ENCODE results near the gene SLC25A21.
A peak's percentile ranks its signal among the peaks of the same experiment; 100 is the strongest.

SLC25A21 gene

DNA sequence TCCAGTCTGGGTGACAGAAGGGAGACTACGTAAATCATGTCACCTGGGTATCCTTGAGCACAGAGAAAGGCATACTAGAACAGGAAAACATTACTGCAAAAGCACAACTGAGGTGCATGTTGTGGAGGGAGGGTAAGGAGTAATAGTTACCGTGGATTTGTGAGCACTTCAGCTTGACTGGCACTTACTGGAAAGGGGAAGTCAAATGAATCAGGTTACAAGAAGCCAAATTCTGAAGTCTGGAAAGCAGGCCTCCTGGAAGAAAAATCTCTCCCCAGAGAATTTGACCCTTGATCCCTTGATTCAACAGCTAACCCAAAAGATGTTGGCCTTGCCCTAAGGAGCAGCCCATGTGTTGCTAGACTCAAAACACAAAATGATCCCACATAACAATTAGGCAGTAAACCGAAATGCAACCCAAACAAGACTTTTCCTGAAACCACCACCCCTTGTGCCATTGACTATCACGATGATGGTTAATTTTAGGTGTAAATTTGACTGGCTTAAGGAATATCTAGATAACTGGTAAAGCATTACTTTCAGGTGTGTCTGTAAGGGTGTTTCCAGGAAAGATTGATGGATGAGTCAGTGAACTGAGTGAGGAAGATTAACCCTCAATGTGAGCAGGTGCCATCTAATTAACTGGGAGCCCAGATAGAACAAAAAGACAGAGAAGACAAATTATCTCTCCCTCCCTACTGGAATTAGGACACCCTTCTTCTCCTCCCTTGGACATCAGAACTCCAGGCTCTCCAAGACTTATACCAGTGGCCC, 108.8 kb downstream of the SLC25A21 start:
- no peak for DNase-seq (ENCODE audit: low read depth, low spot score)
- in situ Hi-C loops (cut with HindIII; ENCODE audit: low sequenced_read_pairs): no loop called here
- TF ChIP-seq CTCF (IDR thresholded peaks at IDR 0.05; ENCODE audit: low read depth, low read length): no peak
- no peak overlapping the region for H3K4me3 ChIP-seq (ENCODE audit: low read depth, low read length)

GRCh38 chr14:37062191-37062803, 110.1 kb downstream of the SLC25A21 start:
- in situ Hi-C loops (cut with HindIII; ENCODE audit: low sequenced_read_pairs): no loop called here
- no peak overlapping the region for H3K4me3 ChIP-seq (ENCODE audit: low read depth, low read length)
- TF ChIP-seq CTCF (IDR thresholded peaks at IDR 0.05; ENCODE audit: low read depth, low read length): no peak
- DNase-seq (ENCODE audit: low read depth, low spot score): no peak

DNA sequence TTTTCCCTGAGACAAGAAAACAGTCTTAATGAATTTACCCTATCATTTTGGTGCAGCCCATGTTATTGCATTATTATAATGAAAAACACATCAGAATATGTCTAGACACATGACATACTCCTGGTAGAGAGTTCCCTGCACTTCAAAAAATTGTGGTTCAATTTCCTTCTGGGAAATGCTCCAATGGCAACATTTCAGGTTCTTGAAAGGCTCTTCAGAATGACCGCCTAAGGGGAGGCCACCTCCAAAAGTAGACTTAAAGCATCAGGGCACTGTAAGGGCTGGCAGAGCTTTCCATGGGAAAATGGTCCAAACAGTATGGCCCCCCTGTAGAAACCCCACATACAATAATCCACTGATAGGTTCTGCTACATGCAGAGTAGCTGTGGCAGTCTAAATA, 110.7 kb downstream of the SLC25A21 start:
- in situ Hi-C loops (cut with HindIII; ENCODE audit: low sequenced_read_pairs): no loop called here
- H3K4me3 ChIP-seq (ENCODE audit: low read depth, low read length): no peak overlapping the region
- TF ChIP-seq CTCF (IDR thresholded peaks at IDR 0.05; ENCODE audit: low read depth, low read length): no peak
- DNase-seq (ENCODE audit: low read depth, low spot score): peak; percentile 81

GRCh38 chr14:37060496-37061260, 111.7 kb downstream of the SLC25A21 start:
- no peak overlapping the region for H3K4me3 ChIP-seq (ENCODE audit: low read depth, low read length)
- in situ Hi-C loops (cut with HindIII; ENCODE audit: low sequenced_read_pairs): no loop called here
- no peak for DNase-seq (ENCODE audit: low read depth, low spot score)
- TF ChIP-seq CTCF (IDR thresholded peaks at IDR 0.05; ENCODE audit: low read depth, low read length): no peak

DNA sequence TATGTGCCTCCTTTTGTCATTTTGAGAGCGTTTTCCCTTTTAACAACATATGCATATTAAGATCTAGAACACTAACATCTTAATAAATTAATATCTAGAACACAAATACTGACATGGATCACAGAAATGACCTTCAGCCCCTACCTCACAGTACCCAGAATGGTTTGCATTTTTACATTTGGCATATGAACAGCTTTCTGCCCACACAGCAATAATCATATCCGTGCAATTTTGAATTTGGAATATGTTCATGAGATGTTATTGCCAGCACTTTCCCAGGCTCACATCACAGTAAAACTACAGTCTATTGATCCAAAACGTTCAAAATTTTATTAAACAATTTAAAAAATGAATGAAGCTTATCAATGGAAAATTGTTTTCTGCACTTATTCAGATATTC, 114.6 kb downstream of the SLC25A21 start:
- no peak for DNase-seq (ENCODE audit: low read depth, low spot score)
- no peak overlapping the region for H3K4me3 ChIP-seq (ENCODE audit: low read depth, low read length)
- in situ Hi-C loops (cut with HindIII; ENCODE audit: low sequenced_read_pairs): no loop called here
- TF ChIP-seq CTCF (IDR thresholded peaks at IDR 0.05; ENCODE audit: low read depth, low read length): no peak

GRCh38 chr14:37056473-37056872, 115.9 kb downstream of the SLC25A21 start:
- H3K4me3 ChIP-seq (ENCODE audit: low read depth, low read length): no peak overlapping the region
- TF ChIP-seq CTCF (IDR thresholded peaks at IDR 0.05; ENCODE audit: low read depth, low read length): no peak
- in situ Hi-C loops (cut with HindIII; ENCODE audit: low sequenced_read_pairs): no loop called here
- DNase-seq (ENCODE audit: low read depth, low spot score): peak; percentile 94
